ENCODE data around the gene RAPGEF2.

RAPGEF2 gene

DNA sequence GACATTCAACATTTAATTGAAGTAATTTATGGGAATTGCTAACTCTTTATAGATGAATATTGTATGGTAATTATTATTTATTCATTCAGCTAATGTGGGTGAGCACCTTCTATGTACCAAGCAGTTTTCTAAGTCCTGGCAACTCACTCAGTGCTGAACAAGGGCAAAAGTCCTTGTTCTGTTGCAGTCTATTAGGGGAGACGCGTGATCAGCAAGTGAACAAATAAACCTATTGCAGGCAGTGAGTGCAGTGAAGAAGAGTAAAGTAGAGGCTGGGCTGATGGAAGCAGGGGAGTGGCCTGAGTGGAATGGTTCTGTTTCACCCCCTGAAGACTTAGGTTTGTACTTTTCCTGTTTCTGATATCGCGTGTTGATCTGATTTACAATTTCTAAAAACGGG, 214.3 kb downstream of the RAPGEF2 start:
- no peak overlapping the region for H3K27ac ChIP-seq
- no peaks in the 10 kb centered on the region; the same call in 1 of the 2 replicates for H3K36me3 ChIP-seq
- TF ChIP-seq, protein P1, sequence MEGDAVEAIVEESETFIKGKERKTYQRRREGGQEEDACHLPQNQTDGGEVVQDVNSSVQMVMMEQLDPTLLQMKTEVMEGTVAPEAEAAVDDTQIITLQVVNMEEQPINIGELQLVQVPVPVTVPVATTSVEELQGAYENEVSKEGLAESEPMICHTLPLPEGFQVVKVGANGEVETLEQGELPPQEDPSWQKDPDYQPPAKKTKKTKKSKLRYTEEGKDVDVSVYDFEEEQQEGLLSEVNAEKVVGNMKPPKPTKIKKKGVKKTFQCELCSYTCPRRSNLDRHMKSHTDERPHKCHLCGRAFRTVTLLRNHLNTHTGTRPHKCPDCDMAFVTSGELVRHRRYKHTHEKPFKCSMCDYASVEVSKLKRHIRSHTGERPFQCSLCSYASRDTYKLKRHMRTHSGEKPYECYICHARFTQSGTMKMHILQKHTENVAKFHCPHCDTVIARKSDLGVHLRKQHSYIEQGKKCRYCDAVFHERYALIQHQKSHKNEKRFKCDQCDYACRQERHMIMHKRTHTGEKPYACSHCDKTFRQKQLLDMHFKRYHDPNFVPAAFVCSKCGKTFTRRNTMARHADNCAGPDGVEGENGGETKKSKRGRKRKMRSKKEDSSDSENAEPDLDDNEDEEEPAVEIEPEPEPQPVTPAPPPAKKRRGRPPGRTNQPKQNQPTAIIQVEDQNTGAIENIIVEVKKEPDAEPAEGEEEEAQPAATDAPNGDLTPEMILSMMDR (IDR thresholded peaks at IDR 0.05; ENCODE audit: low read depth, low read length): no peak
- no peak for DNase-seq
- no peak overlapping the region for H3K4me3 ChIP-seq (ENCODE audit: low read depth, low read length)
- H3K9me3 ChIP-seq (ENCODE audit: severe bottlenecking): no peaks in the 10 kb centered on the region
- H3K27me3 ChIP-seq (ENCODE audit: insufficient read depth, low read depth, severe bottlenecking): no peaks in the 10 kb centered on the region

DNA sequence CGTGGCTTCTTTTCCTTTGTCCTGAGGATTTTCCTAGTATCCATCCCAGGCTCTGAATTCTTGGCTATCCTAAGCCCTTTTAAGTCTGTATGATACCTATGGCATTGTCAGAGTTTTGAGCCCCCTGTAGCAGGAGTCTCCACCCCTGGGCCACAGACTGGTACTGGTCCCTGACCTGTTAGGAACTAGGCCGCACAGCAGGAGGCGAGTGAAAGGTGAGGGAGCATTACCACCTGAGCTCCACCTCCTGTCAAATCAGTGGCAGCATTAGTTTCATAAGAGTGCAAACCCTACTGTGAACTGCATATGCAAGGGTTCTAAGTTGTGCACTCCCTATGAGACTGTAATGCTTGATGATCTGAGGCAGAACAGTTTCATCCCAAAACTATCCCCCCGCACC, 216.1 kb downstream of the RAPGEF2 start:
- DNase-seq: no peak
- H3K9me3 ChIP-seq (ENCODE audit: severe bottlenecking): no peaks in the 10 kb centered on the region

DNA sequence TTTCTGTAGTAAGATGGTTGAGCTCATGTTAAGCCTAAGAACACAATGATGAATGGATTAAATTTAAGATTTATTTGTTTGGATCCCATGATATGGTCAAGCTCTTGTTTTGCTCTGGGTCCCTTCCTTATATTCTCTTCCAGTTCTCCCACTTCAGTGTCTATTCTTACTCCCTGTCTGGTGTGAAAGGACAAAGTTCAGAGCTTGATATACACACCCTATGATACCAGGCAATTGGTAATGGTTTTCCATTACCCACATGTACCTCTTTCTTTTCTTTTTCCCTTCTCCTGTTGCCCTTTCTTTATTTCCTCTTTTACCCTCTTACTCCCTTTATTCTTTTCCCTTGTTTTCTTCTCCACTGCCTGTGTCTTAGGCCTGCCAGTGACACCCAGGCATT, 223.6 kb downstream of the RAPGEF2 start:
- no peaks in the 10 kb centered on the region for H3K27me3 ChIP-seq (ENCODE audit: insufficient read depth, low read depth, severe bottlenecking)
- TF ChIP-seq, protein P1 (IDR thresholded peaks at IDR 0.05; ENCODE audit: low read depth, low read length): no peak
- H3K36me3 ChIP-seq: peaks cover 15% of the 10 kb centered on the region
- H3K27ac ChIP-seq: no peak overlapping the region
- DNase-seq: no peak
- no peak overlapping the region for H3K4me3 ChIP-seq (ENCODE audit: low read depth, low read length)
- no peaks in the 10 kb centered on the region for H3K9me3 ChIP-seq (ENCODE audit: severe bottlenecking)

More for the DNA sequence above, 216.1 kb downstream of the RAPGEF2 start:
- Histone ChIP-seq H3K27me3 (ENCODE audit: insufficient read depth, low read depth, severe bottlenecking) (no peaks in the 10 kb centered on the region), H3K4me3 (ENCODE audit: low read depth, low read length) (no peak overlapping the region), H3K27ac (no peak overlapping the region), H3K36me3 (peaks cover 12% of the 10 kb centered on the region)
- TF ChIP-seq, protein P1 (IDR thresholded peaks at IDR 0.05; ENCODE audit: low read depth, low read length): no peak

DNA sequence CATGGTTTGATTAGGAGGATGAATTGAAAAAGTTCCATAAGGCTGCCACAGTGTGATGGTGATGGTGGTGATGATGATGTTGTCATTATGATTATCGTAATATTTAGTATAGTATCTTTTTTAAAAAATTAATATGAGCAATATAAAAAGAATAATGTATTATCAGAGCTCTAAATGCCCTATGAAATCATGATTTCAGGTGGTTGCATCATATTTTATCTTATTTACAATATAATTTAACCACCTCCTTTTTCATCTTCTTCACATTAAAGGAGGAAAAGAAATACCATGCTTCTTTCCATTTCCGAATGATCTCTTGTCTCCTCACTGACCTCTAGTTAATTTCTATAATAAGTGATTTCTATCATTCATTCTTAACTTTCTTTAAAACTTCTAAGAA, 225.9 kb downstream of the RAPGEF2 start:
- H3K36me3 ChIP-seq: peaks cover 9% of the 10 kb centered on the region
- no peaks in the 10 kb centered on the region for H3K9me3 ChIP-seq (ENCODE audit: severe bottlenecking)
- no peak for DNase-seq
- no peak overlapping the region for H3K27ac ChIP-seq
- TF ChIP-seq, protein P1 (IDR thresholded peaks at IDR 0.05; ENCODE audit: low read depth, low read length): no peak
- no peaks in the 10 kb centered on the region for H3K27me3 ChIP-seq (ENCODE audit: insufficient read depth, low read depth, severe bottlenecking)
- no peak overlapping the region for H3K4me3 ChIP-seq (ENCODE audit: low read depth, low read length)

DNA sequence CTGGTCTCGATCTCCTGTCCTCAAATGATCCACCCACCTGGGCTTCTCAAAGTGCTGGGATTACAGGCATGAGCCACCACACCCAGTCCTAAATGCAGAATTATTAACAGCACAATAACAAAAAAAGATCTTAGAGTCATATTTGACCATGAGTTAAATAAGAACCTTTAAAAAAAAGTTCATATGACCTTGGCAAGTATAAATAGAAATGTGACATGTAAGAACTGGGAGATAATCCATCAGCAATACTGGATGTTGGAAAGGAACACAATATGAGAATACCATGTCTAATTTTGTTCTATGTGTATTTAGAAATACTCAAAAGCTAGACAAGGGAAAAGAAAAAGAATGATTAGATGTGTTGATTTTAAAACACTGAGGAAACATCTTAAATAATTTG, 231.6 kb downstream of the RAPGEF2 start:
- H3K36me3 ChIP-seq: peaks cover 21% of the 10 kb centered on the region
- DNase-seq: no peak
- H3K9me3 ChIP-seq (ENCODE audit: severe bottlenecking): no peaks in the 10 kb centered on the region
- no peaks in the 10 kb centered on the region for H3K27me3 ChIP-seq (ENCODE audit: insufficient read depth, low read depth, severe bottlenecking)
- H3K4me3 ChIP-seq (ENCODE audit: low read depth, low read length): no peak overlapping the region
- H3K27ac ChIP-seq: no peak overlapping the region
- TF ChIP-seq, protein P1 (IDR thresholded peaks at IDR 0.05; ENCODE audit: low read depth, low read length): no peak

DNA sequence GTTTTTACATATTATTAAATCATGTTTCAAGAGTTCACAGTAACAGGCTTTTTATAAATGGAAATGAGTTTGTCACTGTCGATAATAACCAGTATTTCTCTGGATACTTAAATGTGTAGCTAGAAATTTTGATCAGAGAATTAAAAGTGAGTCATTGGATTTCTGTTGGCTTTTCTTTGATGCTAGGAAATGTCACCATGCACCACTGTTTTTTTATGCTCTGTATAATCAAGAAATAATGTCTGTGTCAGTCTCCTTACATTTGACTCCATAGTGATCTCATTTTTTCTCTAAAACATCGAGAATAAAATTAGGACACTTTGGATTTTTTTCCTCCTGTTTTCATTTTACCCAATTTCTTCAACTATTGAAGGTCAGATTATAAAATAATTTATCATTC, 234.2 kb downstream of the RAPGEF2 start:
- Histone ChIP-seq H3K27ac (no peak overlapping the region), H3K27me3 (ENCODE audit: insufficient read depth, low read depth, severe bottlenecking) (no peaks in the 10 kb centered on the region), H3K9me3 (ENCODE audit: severe bottlenecking) (no peaks in the 10 kb centered on the region), H3K4me3 (ENCODE audit: low read depth, low read length) (no peak overlapping the region), H3K36me3 (peaks cover 27% of the 10 kb centered on the region)
- TF ChIP-seq, protein P1 (IDR thresholded peaks at IDR 0.05; ENCODE audit: low read depth, low read length): no peak
- DNase-seq: no peak

All from WERI-Rb-1 (cell line).